ENCODE results near the gene MED26. TPM values are rescaled to one million over a fixed set of nuclear protein-coding genes. Genes with fewer than 3 reads are reported as not detected.

MED26 gene
- total and polyA plus RNA-seq, 9 of the 15 experiments (the other 6 are each of a cell fraction or from before 2014, with no cell fraction given) = 0.71 to 15.1 (median 6.2) TPM

DNA sequence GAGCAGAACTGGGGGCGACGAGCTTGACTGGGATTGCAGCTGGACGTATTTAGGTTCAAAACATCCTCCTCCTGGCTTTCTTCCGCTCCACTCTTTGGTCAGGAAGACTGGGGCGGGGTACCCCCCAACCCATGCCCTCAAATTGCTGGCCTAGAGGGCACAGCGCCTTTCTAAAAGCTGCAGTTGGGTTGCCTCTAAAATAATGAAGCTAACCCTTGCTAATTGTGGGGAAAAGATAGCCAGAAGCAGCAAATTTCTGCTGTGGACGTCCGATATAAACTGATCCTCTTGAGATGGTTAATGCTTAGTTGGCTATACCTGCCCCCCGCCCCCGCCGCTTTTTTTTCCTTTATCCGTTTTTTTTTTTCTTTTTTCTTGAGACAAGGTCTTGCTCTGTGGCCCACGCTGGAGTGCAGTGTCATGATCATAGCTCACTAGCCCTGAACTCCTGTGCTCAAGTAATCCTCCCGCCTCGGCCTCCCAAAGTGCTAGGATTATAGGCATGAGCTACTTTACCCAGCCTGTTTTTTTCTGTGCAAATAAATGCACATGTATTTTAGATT lies 85.0 kb downstream of the MED26 start (continued):
- TF ChIP-seq, protein P1, sequence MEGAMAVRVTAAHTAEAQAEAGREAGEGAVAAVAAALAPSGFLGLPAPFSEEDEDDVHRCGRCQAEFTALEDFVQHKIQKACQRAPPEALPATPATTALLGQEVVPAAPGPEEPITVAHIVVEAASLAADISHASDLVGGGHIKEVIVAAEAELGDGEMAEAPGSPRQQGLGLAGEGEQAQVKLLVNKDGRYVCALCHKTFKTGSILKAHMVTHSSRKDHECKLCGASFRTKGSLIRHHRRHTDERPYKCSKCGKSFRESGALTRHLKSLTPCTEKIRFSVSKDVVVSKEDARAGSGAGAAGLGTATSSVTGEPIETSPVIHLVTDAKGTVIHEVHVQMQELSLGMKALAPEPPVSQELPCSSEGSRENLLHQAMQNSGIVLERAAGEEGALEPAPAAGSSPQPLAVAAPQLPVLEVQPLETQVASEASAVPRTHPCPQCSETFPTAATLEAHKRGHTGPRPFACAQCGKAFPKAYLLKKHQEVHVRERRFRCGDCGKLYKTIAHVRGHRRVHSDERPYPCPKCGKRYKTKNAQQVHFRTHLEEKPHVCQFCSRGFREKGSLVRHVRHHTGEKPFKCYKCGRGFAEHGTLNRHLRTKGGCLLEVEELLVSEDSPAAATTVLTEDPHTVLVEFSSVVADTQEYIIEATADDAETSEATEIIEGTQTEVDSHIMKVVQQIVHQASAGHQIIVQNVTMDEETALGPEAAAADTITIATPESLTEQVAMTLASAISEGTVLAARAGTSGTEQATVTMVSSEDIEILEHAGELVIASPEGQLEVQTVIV (CRISPR knock-in tag; IDR thresholded peaks at IDR 0.05; ENCODE audit: borderline replicate concordance) = no peak
- TF ChIP-seq GTF2F1 (IDR thresholded peaks at IDR 0.05; ENCODE audit: low read depth, low read length) (no peak), DMBX1 (CRISPR knock-in tag; IDR thresholded peaks at IDR 0.05; ENCODE audit: borderline replicate concordance) (no peak), BCOR (IDR thresholded peaks at IDR 0.05) (peak; percentile 46; the same call in 1 of the 2 replicates), ZNF232 (CRISPR knock-in tag; IDR thresholded peaks at IDR 0.05) (no peak), ZNF644 (tag; IDR thresholded peaks at IDR 0.05; ENCODE audit: low read depth) (no peak), ZNF830 (CRISPR knock-in tag; IDR thresholded peaks at IDR 0.05) (no peak), RBM25 (IDR thresholded peaks at IDR 0.05; ENCODE audit: low read depth, low read length, severe bottlenecking) (no peak), NCOA2 (IDR thresholded peaks at IDR 0.05; ENCODE audit: partially characterized antibody in 2 of 2) (no peak), SRF (CRISPR knock-in tag; IDR thresholded peaks at IDR 0.05) (no peak), ZNF316 (IDR thresholded peaks at IDR 0.05) (peak; percentile 82), MTF1 (CRISPR knock-in tag; IDR thresholded peaks at IDR 0.05; ENCODE audit: borderline replicate concordance) (no peak), TAF7 (tag; IDR thresholded peaks at IDR 0.05) (no peak), HMG20B (CRISPR knock-in tag; IDR thresholded peaks at IDR 0.05) (no peak), ZNF197 (CRISPR knock-in tag; IDR thresholded peaks at IDR 0.05; ENCODE audit: low read depth) (no peak), OTX1 (CRISPR knock-in tag; IDR thresholded peaks at IDR 0.05) (no peak), TFAM (CRISPR knock-in tag; conservative IDR thresholded peaks at IDR 0.05) (no peak), TRIM28 (IDR thresholded peaks at IDR 0.05) (no peak)
- TF ChIP-seq, protein P2, sequence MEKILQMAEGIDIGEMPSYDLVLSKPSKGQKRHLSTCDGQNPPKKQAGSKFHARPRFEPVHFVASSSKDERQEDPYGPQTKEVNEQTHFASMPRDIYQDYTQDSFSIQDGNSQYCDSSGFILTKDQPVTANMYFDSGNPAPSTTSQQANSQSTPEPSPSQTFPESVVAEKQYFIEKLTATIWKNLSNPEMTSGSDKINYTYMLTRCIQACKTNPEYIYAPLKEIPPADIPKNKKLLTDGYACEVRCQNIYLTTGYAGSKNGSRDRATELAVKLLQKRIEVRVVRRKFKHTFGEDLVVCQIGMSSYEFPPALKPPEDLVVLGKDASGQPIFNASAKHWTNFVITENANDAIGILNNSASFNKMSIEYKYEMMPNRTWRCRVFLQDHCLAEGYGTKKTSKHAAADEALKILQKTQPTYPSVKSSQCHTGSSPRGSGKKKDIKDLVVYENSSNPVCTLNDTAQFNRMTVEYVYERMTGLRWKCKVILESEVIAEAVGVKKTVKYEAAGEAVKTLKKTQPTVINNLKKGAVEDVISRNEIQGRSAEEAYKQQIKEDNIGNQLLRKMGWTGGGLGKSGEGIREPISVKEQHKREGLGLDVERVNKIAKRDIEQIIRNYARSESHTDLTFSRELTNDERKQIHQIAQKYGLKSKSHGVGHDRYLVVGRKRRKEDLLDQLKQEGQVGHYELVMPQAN (IDR thresholded peaks at IDR 0.05; ENCODE audit: borderline replicate concordance) = no peak
- TF ChIP-seq, protein P3, sequence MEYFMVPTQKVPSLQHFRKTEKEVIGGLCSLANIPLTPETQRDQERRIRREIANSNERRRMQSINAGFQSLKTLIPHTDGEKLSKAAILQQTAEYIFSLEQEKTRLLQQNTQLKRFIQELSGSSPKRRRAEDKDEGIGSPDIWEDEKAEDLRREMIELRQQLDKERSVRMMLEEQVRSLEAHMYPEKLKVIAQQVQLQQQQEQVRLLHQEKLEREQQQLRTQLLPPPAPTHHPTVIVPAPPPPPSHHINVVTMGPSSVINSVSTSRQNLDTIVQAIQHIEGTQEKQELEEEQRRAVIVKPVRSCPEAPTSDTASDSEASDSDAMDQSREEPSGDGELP (CRISPR knock-in tag; IDR thresholded peaks at IDR 0.05; ENCODE audit: borderline replicate concordance) = 0 out of 2 replicates have a peak, but pooled peaks have one; percentile 6
- TF ChIP-seq, protein P4, sequence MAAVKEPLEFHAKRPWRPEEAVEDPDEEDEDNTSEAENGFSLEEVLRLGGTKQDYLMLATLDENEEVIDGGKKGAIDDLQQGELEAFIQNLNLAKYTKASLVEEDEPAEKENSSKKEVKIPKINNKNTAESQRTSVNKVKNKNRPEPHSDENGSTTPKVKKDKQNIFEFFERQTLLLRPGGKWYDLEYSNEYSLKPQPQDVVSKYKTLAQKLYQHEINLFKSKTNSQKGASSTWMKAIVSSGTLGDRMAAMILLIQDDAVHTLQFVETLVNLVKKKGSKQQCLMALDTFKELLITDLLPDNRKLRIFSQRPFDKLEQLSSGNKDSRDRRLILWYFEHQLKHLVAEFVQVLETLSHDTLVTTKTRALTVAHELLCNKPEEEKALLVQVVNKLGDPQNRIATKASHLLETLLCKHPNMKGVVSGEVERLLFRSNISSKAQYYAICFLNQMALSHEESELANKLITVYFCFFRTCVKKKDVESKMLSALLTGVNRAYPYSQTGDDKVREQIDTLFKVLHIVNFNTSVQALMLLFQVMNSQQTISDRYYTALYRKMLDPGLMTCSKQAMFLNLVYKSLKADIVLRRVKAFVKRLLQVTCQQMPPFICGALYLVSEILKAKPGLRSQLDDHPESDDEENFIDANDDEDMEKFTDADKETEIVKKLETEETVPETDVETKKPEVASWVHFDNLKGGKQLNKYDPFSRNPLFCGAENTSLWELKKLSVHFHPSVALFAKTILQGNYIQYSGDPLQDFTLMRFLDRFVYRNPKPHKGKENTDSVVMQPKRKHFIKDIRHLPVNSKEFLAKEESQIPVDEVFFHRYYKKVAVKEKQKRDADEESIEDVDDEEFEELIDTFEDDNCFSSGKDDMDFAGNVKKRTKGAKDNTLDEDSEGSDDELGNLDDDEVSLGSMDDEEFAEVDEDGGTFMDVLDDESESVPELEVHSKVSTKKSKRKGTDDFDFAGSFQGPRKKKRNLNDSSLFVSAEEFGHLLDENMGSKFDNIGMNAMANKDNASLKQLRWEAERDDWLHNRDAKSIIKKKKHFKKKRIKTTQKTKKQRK (IDR thresholded peaks at IDR 0.05; ENCODE audit: borderline replicate concordance, low read depth, low read length) = no peak

Data from K562 (cell line).